Endothelial cell of umbilical vein (primary cell): ENCODE data around the gene NEO1. TPM values are rescaled to one million over a fixed set of nuclear protein-coding genes. Genes with fewer than 3 reads are reported as not detected.

Experiments used
- BruUV-seq: library from RNA; stranded (reverse); fragments of 400-500 nt; replicated peaks from 2 replicates; lab custom pipeline; 2021; lab: Mats Ljungman, UMichigan
- CTCF ChIA-PET: fragments of 300-600, 350-600 bp; sonication (Branson Sonifier 250); formaldehyde crosslinking; loops from one replicate; lab custom pipeline; 2021; ENCODE audit warnings: antibody characterized with exemption, inconsistent platforms; lab: Charles Lee
- POLR2A ChIA-PET: fragments of 300-600, 350-600 bp; sonication (Branson Sonifier 250); formaldehyde crosslinking; loops from one replicate; lab custom pipeline; 2021; ENCODE audit warnings: antibody characterized with exemption, inconsistent platforms; lab: Charles Lee
- DNase-seq: peaks from one replicate; pipeline ENCODE4 v3.0.0-alpha.2; 2011; ENCODE audit warnings: low read depth, low spot score
- FAIRE-seq: peaks from 2 replicates; lab custom pipeline; 2011; peaks lifted over from hg19 to GRCh38; lab: Jason Lieb, UNC
- H2AFZ ChIP-seq: 2 replicates; pipeline ENCODE4 v1.6.0; 2012; ENCODE audit warnings: low read depth, low read length, control low read depth, inconsistent platforms
- H3K27ac ChIP-seq: 2 replicates; pipeline ENCODE4 v1.5.1; 2011; ENCODE audit warnings: low read depth, mild to moderate bottlenecking, control low read depth, low read length, moderate library complexity; ENCODE audit not compliant: insufficient read depth
- H3K27me3 ChIP-seq, 2 experiments: 2 replicates each; pipeline versions ENCODE4 v1.6.0 to v1.6.1; 2011; ENCODE audit warnings: low read length in 2 of 2, mixed read lengths in 1 of 2; ENCODE audit not compliant: control insufficient read depth in 2 of 2, insufficient read depth in 2 of 2
- H3K36me3 ChIP-seq, 2 experiments: 2 replicates in 1 of 2; 3 replicates in 1 of 2; pipeline ENCODE4 v1.5.1; 2011; ENCODE audit warnings: low read length in 2 of 2, mild to moderate bottlenecking in 1 of 2, moderate library complexity in 1 of 2; ENCODE audit not compliant: control insufficient read depth in 2 of 2, insufficient read depth in 2 of 2; ENCODE audit errors: extremely low read depth in 1 of 2
- H3K4me1 ChIP-seq: 3 replicates; pipeline ENCODE4 v1.5.1; 2011; ENCODE audit warnings: mild to moderate bottlenecking, low read length; ENCODE audit not compliant: control insufficient read depth, insufficient read depth; ENCODE audit errors: extremely low read depth
- H3K4me2 ChIP-seq: 2 replicates; pipeline ENCODE4 v1.6.1; 2011; ENCODE audit warnings: low read length, control low read depth, mixed read lengths; ENCODE audit not compliant: insufficient read depth
- H3K4me3 ChIP-seq, 3 experiments: fragments of 200-600 bp in 1 of 3; sonication (generic), shearing (Covaris generic) in 1 of 3; replicated peaks in 1 of 3; 2 replicates each; pipeline ENCODE4 v1.5.1; 2011 to 2016; ENCODE audit warnings: control low read depth in 3 of 3, low read length in 3 of 3, mild to moderate bottlenecking in 2 of 3, inconsistent platforms in 1 of 3, low read depth in 1 of 3, moderate library complexity in 1 of 3; ENCODE audit not compliant: insufficient read depth in 1 of 3
- H3K79me2 ChIP-seq: 2 replicates; pipeline ENCODE4 v1.6.0; 2012; ENCODE audit warnings: low read length, inconsistent platforms; ENCODE audit not compliant: control insufficient read depth, insufficient read depth
- H3K9ac ChIP-seq: replicated peaks from 2 replicates; pipeline ENCODE3; 2011; ENCODE audit warnings: low read length, control low read depth; ENCODE audit not compliant: insufficient read depth; ENCODE audit errors: extremely low read depth
- H3K9me1 ChIP-seq: replicated peaks from 3 replicates; pipeline ENCODE4 v1.6.0; 2011; ENCODE audit warnings: mild to moderate bottlenecking, low read length; ENCODE audit not compliant: control insufficient read depth, insufficient read depth; ENCODE audit errors: extremely low read depth
- H3K9me3 ChIP-seq: replicated peaks from 2 replicates; pipeline ENCODE4 v1.5.1; 2012; ENCODE audit warnings: low read length, inconsistent platforms; ENCODE audit not compliant: control insufficient read depth, insufficient read depth
- H4K20me1 ChIP-seq: replicated peaks from 2 replicates; pipeline ENCODE3; 2011; ENCODE audit warnings: mild to moderate bottlenecking, low read length; ENCODE audit not compliant: control insufficient read depth, insufficient read depth; ENCODE audit errors: extremely low read depth
- EZH2 ChIP-seq: IDR thresholded peaks from 2 replicates; pipeline ENCODE4 v1.6.1; 2012; ENCODE audit warnings: borderline replicate concordance, low read depth, mild to moderate bottlenecking, moderate library complexity, low read length, inconsistent platforms; ENCODE audit not compliant: severe bottlenecking
- FOS ChIP-seq: IDR thresholded peaks from 2 replicates; pipeline ENCODE4 v1.6.1; 2011; ENCODE audit warnings: mild to moderate bottlenecking, low read length, moderate library complexity, borderline replicate concordance; ENCODE audit not compliant: insufficient read depth
- GATA2 ChIP-seq: IDR thresholded peaks from 2 replicates; pipeline ENCODE4 v1.7.0; 2011; ENCODE audit warnings: low read depth, mild to moderate bottlenecking, moderate library complexity, mixed read lengths, low read length; ENCODE audit not compliant: insufficient read length, insufficient read depth
- MYC ChIP-seq: IDR thresholded peaks from one replicate; pipeline ENCODE4 v1.6.1; 2011; ENCODE audit warnings: mild to moderate bottlenecking, low read depth, low read length
- POLR2AphosphoS5 ChIP-seq: IDR thresholded peaks from 2 replicates; pipeline ENCODE4 v1.6.1; 2012; ENCODE audit warnings: low read depth, mild to moderate bottlenecking, control low read depth, low read length, moderate library complexity; ENCODE audit not compliant: insufficient read depth
- dilution Hi-C: fragments of 300-500 bp; cut with MboI; formaldehyde crosslinking; loops from one replicate; pipeline ENCODE4 v1.15.0; 2019; ENCODE audit warnings: low sequenced_read_pairs; ENCODE audit not compliant: extremely low pct_ligation_motif_present
- intact Hi-C: fragments of 100-400 bp; cut with micrococcal nuclease; formaldehyde crosslinking; loops from one replicate; pipeline ENCODE4 v1.10.0; 2022
- polyA plus RNA-seq, 4 experiments: library from polyadenylated mRNA; depleted of rRNA in 3 of 4; stranded (reverse) in 3 of 4; unstranded in 1 of 4; fragments of >200 nt; gene quantifications; 2 replicates each; pipeline versions ENCODE4 v1.2.1 to v1.2.3, GENCODE V29; 2011 to 2012; ENCODE audit warnings: missing spikeins in 1 of 4
- total RNA-seq: library from RNA; stranded (reverse); gene quantifications from 2 replicates; pipeline ENCODE4 v1.2.3, GENCODE V29; 2021
- TF ChIP-seq, protein P1 (sequence below), 2 donors: IDR thresholded peaks; 1 replicate in 1 of 2; 2 replicates in 1 of 2; pipeline ENCODE4 v1.5.1; 2011; ENCODE audit warnings: low read length in 2 of 2, mild to moderate bottlenecking in 2 of 2, moderate library complexity in 2 of 2, control low read depth in 1 of 2, inconsistent platforms in 1 of 2, low read depth in 1 of 2; ENCODE audit not compliant: insufficient read depth in 1 of 2; ENCODE audit errors: extremely low read depth in 1 of 2

The NEO1 gene
- total and polyA plus RNA-seq, 2 donors (not counting 3 experiments of a cell fraction or from before 2014, with no cell fraction given), result 0.12 to 0.35 TPM

DNA sequence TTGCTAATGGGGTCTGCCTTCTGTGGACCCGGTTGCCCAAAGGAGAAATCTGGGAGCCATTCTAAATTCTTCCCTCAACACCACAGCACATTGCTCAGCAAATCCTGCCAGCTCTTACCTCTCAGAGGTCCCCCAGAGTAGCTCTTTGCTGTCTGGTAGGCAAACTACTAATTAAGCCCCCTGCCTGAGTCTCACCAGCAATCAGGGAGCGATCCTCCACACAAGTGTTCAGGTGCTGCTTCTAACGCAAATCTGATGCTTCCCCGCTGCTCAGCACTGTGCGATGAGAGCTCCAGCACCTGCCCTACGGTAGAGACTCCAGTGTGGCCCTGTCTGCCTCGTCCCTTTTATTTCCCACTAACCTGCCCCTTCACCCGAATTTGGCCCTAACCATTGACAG, 256.0 kb downstream of the NEO1 start:
- ChIA-PET POLR2A (no interaction called here), CTCF (interaction anchor here (1.1 kb wide), 1 partner anchor 10 kb away, joined by 3 read pairs; no protein-coding TSS in a partner anchor)
- no peaks in the 10 kb centered on the region for H3K9me1 ChIP-seq
- H3K9me3 ChIP-seq, result no peaks in the 10 kb centered on the region
- BruUV-seq, result no TSS peak
- no peak overlapping the region for H3K9ac ChIP-seq
- no peaks in the 10 kb centered on the region for H3K27me3 ChIP-seq
- no peaks in the 10 kb centered on the region for H4K20me1 ChIP-seq
- FAIRE-seq (no peak), DNase-seq (no peak)
- H3K27ac ChIP-seq, result no peak overlapping the region
- dilution Hi-C loops (no loop called here), intact Hi-C loops (no loop called here)
- H3K79me2 ChIP-seq, result no peaks in the 10 kb centered on the region
- no peaks in the 10 kb centered on the region for H3K36me3 ChIP-seq
- no peaks in the 10 kb centered on the region for H3K4me1 ChIP-seq
- no peak overlapping the region for H3K4me3 ChIP-seq
- no peak overlapping the region for H3K4me2 ChIP-seq
- no peak overlapping the region for H2AFZ ChIP-seq
- TF ChIP-seq MYC, result no peak
- TF ChIP-seq POLR2AphosphoS5, result no peak
- TF ChIP-seq GATA2, result no peak
- no peak for TF ChIP-seq EZH2
- TF ChIP-seq, protein P1, sequence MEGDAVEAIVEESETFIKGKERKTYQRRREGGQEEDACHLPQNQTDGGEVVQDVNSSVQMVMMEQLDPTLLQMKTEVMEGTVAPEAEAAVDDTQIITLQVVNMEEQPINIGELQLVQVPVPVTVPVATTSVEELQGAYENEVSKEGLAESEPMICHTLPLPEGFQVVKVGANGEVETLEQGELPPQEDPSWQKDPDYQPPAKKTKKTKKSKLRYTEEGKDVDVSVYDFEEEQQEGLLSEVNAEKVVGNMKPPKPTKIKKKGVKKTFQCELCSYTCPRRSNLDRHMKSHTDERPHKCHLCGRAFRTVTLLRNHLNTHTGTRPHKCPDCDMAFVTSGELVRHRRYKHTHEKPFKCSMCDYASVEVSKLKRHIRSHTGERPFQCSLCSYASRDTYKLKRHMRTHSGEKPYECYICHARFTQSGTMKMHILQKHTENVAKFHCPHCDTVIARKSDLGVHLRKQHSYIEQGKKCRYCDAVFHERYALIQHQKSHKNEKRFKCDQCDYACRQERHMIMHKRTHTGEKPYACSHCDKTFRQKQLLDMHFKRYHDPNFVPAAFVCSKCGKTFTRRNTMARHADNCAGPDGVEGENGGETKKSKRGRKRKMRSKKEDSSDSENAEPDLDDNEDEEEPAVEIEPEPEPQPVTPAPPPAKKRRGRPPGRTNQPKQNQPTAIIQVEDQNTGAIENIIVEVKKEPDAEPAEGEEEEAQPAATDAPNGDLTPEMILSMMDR (IDR thresholded peaks at IDR 0.05; ENCODE audit: extremely low read depth in 1 of 2, insufficient read depth in 1 of 2, low read depth in 1 of 2, low read length in 2 of 2), result no peak
- no peak for TF ChIP-seq FOS
